ENCODE data around the gene SERPINA5.
"Not testable (repeated sequence)": the region's sequence is repeated elsewhere in the genome, so short reads cannot be mapped to it uniquely, and the experiment has no call there.

Gene SERPINA5

DNA sequence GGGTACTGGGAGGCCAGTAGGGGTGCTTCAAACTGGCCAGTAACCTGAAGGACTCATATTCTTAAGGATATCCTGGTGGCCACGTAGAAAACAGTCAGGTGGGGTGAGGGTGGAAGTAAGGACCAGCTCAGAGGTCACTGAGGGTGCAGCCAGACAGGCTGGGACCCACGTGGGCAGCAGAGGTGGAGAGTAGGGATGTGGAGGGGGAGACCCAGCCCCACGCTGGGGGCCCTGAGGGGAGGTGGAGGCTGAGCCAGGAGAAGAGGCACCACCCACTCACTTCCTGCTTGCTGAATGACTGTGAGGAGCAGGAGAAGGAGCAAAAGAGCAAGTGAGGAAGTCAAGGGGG lies 18.4 kb downstream of the SERPINA5 start:
- H3K4me1 ChIP-seq (ENCODE audit: control insufficient read depth in 1 of 2, insufficient read depth in 2 of 2, low read length in 2 of 2): peaks cover 37 to 43% of the 10 kb centered on the region in 2 donors
- no peaks in the 10 kb centered on the region for H3K27me3 ChIP-seq (ENCODE audit: control insufficient read depth in 1 of 2, insufficient read depth in 2 of 2, low read length in 2 of 2)
- no peaks in the 10 kb centered on the region for H3K9me3 ChIP-seq (ENCODE audit: control insufficient read depth in 1 of 2, low read length in 2 of 2)
- H3K27ac ChIP-seq (ENCODE audit: low read depth, low read length): peak overlapping the region; percentile 44
- H3K9ac ChIP-seq (ENCODE audit: low read depth in 1 of 2, low read length in 2 of 2): peak overlapping the region in 1 of 2 donors; percentile 52
- no peaks in the 10 kb centered on the region for H3K36me3 ChIP-seq (ENCODE audit: control insufficient read depth in 1 of 2, insufficient read depth in 2 of 2, low read length in 2 of 2)
- no peak overlapping the region for H3K4me3 ChIP-seq (ENCODE audit: low read depth in 1 of 2, low read length in 2 of 2)

DNA sequence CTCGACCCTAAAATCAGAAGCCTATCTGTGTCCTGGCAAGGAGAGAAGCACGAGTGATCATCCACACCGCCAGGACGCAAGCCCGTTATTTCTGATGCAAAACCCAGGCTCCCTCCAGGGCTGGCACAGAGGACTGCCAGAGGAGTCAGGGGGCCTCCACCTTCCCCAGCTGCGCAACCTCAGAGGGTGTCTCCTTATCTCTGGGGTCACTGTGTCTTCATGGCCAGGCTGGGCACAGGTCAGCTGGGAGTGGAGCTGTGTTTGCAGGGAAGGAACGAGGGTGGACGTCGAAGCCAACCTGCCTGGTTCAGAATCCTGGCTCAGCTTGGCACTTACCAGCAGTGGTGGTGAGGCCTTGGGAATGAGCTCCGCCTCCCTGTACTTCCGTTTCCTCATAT lies 18.9 kb downstream of the SERPINA5 start:
- Histone ChIP-seq H3K4me1 (ENCODE audit: control insufficient read depth in 1 of 2, insufficient read depth in 2 of 2, low read length in 2 of 2) (peaks cover 37 to 43% of the 10 kb centered on the region in 2 donors), H3K9me3 (ENCODE audit: control insufficient read depth in 1 of 2, low read length in 2 of 2) (no peaks in the 10 kb centered on the region), H3K36me3 (ENCODE audit: control insufficient read depth in 1 of 2, insufficient read depth in 2 of 2, low read length in 2 of 2) (no peaks in the 10 kb centered on the region), H3K4me3 (ENCODE audit: low read depth in 1 of 2, low read length in 2 of 2) (no peak overlapping the region), H3K9ac (ENCODE audit: low read depth in 1 of 2, low read length in 2 of 2) (no peak overlapping the region), H3K27me3 (ENCODE audit: control insufficient read depth in 1 of 2, insufficient read depth in 2 of 2, low read length in 2 of 2) (no peaks in the 10 kb centered on the region), H3K27ac (ENCODE audit: low read depth, low read length) (no peak overlapping the region)

DNA sequence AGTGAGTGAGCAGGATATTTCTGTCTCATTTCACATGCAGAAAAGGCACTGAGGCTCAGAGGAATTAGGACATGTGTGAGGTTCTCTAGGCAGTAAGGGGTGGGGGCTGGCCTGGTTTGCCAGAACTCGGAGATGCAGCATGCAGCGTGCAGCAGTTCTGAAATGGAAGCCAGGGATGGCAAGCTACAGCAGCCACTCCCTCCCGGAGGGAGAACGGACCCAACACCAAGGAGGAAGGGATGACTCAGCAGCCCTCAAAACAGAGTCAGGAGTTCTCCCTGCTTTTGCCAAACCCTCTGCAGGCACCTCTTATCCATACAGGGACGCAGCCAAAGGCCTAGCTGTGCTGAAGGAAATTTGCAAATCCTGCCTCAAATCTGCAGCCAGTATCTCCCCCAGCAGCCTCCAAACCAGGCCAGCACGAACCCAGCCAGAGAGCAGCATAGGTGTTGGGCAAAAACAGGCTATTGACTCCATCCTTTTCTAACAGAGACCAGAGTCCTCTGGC lies 20.7 kb downstream of the SERPINA5 start:
- H3K36me3 ChIP-seq (ENCODE audit: control insufficient read depth in 1 of 2, insufficient read depth in 2 of 2, low read length in 2 of 2): no peaks in the 10 kb centered on the region

DNA sequence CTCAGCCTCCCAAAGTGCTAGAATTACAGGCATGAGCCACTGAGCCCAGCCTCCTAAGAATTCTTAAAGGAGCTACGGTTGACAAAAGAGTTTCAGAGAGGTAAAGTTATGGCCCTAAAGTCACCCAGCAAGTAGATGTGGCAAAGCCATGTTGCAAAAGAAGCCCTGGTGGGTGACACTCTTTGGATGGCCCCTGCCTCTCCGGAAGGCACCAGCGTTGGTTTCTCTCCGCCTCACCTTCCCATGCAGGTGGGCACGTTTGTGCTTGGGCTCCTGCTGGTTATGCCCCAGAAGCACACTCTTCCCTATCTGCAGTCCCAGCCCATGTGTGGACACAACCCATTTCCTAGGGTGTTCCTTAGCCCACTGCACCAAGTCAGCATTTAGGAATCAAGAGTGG lies 21.5 kb downstream of the SERPINA5 start:
- Histone ChIP-seq H3K36me3 (ENCODE audit: control insufficient read depth in 1 of 2, insufficient read depth in 2 of 2, low read length in 2 of 2) (no peaks in the 10 kb centered on the region), H3K4me1 (ENCODE audit: control insufficient read depth in 1 of 2, insufficient read depth in 2 of 2, low read length in 2 of 2) (peaks cover 37 to 43% of the 10 kb centered on the region in 2 donors), H3K9ac (ENCODE audit: low read depth in 1 of 2, low read length in 2 of 2) (no peak overlapping the region), H3K27ac (ENCODE audit: low read depth, low read length) (no peak overlapping the region), H3K4me3 (ENCODE audit: low read depth in 1 of 2, low read length in 2 of 2) (no peak overlapping the region), H3K9me3 (ENCODE audit: control insufficient read depth in 1 of 2, low read length in 2 of 2) (no peaks in the 10 kb centered on the region), H3K27me3 (ENCODE audit: control insufficient read depth in 1 of 2, insufficient read depth in 2 of 2, low read length in 2 of 2) (no peaks in the 10 kb centered on the region)

More for the DNA sequence above, 20.7 kb downstream of the SERPINA5 start:
- H3K9ac ChIP-seq (ENCODE audit: low read depth in 1 of 2, low read length in 2 of 2): no peak overlapping the region
- peaks cover 37 to 43% of the 10 kb centered on the region in 2 donors for H3K4me1 ChIP-seq (ENCODE audit: control insufficient read depth in 1 of 2, insufficient read depth in 2 of 2, low read length in 2 of 2)
- no peak overlapping the region for H3K4me3 ChIP-seq (ENCODE audit: low read depth in 1 of 2, low read length in 2 of 2)
- no peak overlapping the region for H3K27ac ChIP-seq (ENCODE audit: low read depth, low read length)
- H3K9me3 ChIP-seq (ENCODE audit: control insufficient read depth in 1 of 2, low read length in 2 of 2): no peaks in the 10 kb centered on the region
- H3K27me3 ChIP-seq (ENCODE audit: control insufficient read depth in 1 of 2, insufficient read depth in 2 of 2, low read length in 2 of 2): no peaks in the 10 kb centered on the region

DNA sequence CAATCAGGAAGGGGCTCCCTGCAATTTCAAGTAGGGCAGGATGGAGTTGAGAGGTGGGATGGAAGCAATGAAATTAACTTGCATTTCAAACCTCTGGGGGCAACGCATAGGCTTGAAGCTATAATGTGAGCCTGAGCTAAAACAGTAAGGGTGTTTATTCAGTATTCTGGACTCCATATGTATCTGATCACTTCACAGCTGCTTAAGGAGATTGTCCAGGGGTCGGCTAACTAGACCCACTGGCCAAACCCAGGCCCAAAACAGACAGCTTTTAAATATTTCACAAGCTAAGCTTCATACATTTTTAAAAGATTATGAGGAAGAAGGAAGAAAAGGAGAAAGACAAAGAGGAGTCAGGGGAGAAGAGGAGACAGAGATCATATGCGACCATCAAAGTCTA lies 24.1 kb downstream of the SERPINA5 start:
- Histone ChIP-seq H3K4me3 (ENCODE audit: low read depth in 1 of 2, low read length in 2 of 2) (no peak overlapping the region), H3K4me1 (ENCODE audit: control insufficient read depth in 1 of 2, insufficient read depth in 2 of 2, low read length in 2 of 2) (peaks cover 15 to 17% of the 10 kb centered on the region in 2 donors), H3K9ac (ENCODE audit: low read depth in 1 of 2, low read length in 2 of 2) (no peak overlapping the region), H3K27ac (ENCODE audit: low read depth, low read length) (no peak overlapping the region), H3K27me3 (ENCODE audit: control insufficient read depth in 1 of 2, insufficient read depth in 2 of 2, low read length in 2 of 2) (no peaks in the 10 kb centered on the region), H3K36me3 (ENCODE audit: control insufficient read depth in 1 of 2, insufficient read depth in 2 of 2, low read length in 2 of 2) (no peaks in the 10 kb centered on the region), H3K9me3 (ENCODE audit: control insufficient read depth in 1 of 2, low read length in 2 of 2) (no peaks in the 10 kb centered on the region)

DNA sequence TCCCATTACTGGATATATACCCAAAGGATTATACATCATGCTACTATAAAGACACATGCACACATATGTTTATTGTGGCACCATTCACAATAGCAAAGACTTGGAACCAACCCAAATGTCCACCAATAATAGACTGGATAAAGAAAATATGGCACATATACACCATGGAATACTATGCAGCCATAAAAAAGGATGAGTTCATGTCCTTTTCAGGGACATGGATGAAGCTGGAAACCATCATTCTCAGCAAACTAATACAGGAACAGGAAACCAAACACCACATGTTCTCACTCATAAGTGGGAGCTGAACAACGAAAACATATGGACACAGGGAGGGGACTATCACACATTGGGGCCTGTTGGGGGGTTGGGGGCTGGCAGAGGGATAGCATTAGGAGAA lies 27.7 kb downstream of the SERPINA5 start:
- not testable (repeated sequence) for H3K27ac ChIP-seq (ENCODE audit: low read depth, low read length); H3K9ac ChIP-seq (ENCODE audit: low read depth in 1 of 2, low read length in 2 of 2); H3K27me3 ChIP-seq (ENCODE audit: control insufficient read depth in 1 of 2, insufficient read depth in 2 of 2, low read length in 2 of 2); H3K36me3 ChIP-seq (ENCODE audit: control insufficient read depth in 1 of 2, insufficient read depth in 2 of 2, low read length in 2 of 2); H3K9me3 ChIP-seq (ENCODE audit: control insufficient read depth in 1 of 2, low read length in 2 of 2); H3K4me1 ChIP-seq (ENCODE audit: control insufficient read depth in 1 of 2, insufficient read depth in 2 of 2, low read length in 2 of 2); H3K4me3 ChIP-seq (ENCODE audit: low read depth in 1 of 2, low read length in 2 of 2)

DNA sequence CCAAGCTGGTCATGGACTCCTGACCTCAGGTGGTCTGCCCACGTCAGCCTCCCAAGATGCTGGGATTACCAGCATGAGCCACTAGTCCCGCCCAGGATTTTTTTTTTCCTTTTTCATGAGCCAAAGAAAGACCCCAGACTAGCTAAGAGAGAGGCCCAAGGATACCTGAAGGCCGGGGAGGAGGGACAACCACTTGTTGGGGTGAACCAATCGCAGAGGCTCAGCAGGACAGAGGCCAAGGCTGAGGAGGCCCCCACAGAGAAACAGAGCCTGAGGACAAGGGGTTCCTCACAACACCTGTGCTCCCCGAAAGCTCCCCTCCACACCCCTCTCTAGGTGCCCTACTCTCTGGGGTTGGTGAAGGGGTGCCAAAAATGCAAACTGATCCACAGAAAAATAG lies 30.0 kb downstream of the SERPINA5 start:
- Histone ChIP-seq H3K4me3 (ENCODE audit: low read depth in 1 of 2, low read length in 2 of 2) (no peak overlapping the region), H3K27ac (ENCODE audit: low read depth, low read length) (no peak overlapping the region), H3K9ac (ENCODE audit: low read depth in 1 of 2, low read length in 2 of 2) (no peak overlapping the region), H3K4me1 (ENCODE audit: control insufficient read depth in 1 of 2, insufficient read depth in 2 of 2, low read length in 2 of 2) (no peaks in the 10 kb centered on the region), H3K9me3 (ENCODE audit: control insufficient read depth in 1 of 2, low read length in 2 of 2) (no peaks in the 10 kb centered on the region), H3K27me3 (ENCODE audit: control insufficient read depth in 1 of 2, insufficient read depth in 2 of 2, low read length in 2 of 2) (no peaks in the 10 kb centered on the region), H3K36me3 (ENCODE audit: control insufficient read depth in 1 of 2, insufficient read depth in 2 of 2, low read length in 2 of 2) (no peaks in the 10 kb centered on the region)

DNA sequence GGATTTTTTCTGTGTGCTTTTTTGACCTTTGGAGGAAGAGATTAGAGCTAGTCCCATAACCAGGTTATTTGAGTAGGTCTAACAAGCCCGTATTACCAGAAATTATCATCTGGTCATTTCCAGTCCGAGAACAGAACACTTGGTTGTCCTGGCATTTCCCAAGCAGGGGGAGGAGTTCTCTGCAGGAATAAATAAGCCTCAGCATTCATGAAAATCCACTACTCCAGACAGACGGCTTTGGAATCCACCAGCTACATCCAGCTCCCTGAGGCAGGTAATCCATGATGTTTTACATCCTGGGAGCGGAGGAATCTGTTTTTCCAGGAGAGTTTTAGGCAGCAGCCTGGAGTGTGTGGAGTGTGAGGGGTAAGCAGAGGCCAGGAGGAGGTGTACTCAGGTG lies 30.9 kb downstream of the SERPINA5 start, which contains the start of gene SERPINA3:
Gene SERPINA3, plus strand, starts transcription at position 218 of the 400 bp plus-strand sequence. CDS start 2,051 bp downstream, outside the sequence.
- Histone ChIP-seq H3K9ac (ENCODE audit: low read depth in 1 of 2, low read length in 2 of 2) (no peak within 1 kb of the TSS), H3K9me3 (ENCODE audit: control insufficient read depth in 1 of 2, low read length in 2 of 2) (peaks cover under 1 to 3% of the 10 kb centered on the region in 2 donors), H3K27me3 (ENCODE audit: control insufficient read depth in 1 of 2, insufficient read depth in 2 of 2, low read length in 2 of 2) (no peaks in the 10 kb centered on the region), H3K4me1 (ENCODE audit: control insufficient read depth in 1 of 2, insufficient read depth in 2 of 2, low read length in 2 of 2) (no peaks in the 10 kb centered on the region), H3K27ac (ENCODE audit: low read depth, low read length) (no peak within 1 kb of the TSS), H3K36me3 (ENCODE audit: control insufficient read depth in 1 of 2, insufficient read depth in 2 of 2, low read length in 2 of 2) (no peaks in the 10 kb centered on the region), H3K4me3 (ENCODE audit: low read depth in 1 of 2, low read length in 2 of 2) (no peak within 1 kb of the TSS)

DNA sequence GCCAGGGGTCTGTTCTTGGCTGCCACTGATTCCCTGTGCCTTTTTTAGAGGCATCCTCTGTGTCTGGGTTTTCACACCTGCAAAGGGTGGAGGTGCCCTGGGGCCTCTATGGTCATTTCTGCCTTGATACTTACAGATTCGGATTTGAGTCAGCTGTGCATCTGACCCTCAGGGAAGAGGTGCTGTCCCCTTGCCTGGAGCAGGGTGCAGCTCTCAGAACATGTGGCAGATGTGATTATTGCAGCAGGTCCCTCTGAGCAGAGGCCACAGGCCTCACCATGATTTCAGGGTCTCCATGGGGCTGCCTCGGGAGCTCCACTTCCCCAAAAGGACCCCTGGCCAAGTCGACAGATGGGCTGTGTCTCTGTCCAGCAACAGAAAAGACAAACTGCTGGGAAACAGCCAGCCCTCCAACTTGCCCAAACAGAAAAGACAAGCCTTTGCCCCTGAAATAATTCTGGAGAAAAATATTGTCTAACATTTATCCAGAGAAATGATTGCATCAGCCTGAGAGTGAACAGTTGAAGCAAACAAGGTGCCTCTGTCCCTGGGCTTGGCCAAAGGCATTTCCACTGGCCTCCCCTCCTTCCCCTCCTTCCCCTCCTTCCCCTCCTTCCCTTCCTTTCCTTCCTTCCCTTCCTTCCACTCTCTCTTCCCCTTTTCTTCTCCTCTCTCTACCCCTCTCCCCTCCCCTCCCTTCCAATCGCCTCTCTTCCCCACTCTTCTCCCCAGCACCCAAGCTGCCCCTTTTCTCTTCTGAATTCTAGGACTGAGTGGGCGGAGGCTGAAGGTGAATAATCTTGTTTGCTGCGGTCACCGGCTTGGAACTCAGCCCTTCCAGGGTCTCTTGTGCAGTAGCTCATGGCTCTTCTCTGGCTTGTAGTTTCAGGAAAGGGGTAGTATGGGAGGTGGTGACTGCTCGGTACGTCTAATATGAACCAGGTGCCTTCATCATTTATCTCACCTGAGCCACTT lies 31.6 kb downstream of the SERPINA5 start:
- no peaks in the 10 kb centered on the region for H3K4me1 ChIP-seq (ENCODE audit: control insufficient read depth in 1 of 2, insufficient read depth in 2 of 2, low read length in 2 of 2)
- no peak overlapping the region for H3K9ac ChIP-seq (ENCODE audit: low read depth in 1 of 2, low read length in 2 of 2)
- no peaks in the 10 kb centered on the region for H3K36me3 ChIP-seq (ENCODE audit: control insufficient read depth in 1 of 2, insufficient read depth in 2 of 2, low read length in 2 of 2)
- no peak overlapping the region for H3K27ac ChIP-seq (ENCODE audit: low read depth, low read length)
- H3K9me3 ChIP-seq (ENCODE audit: control insufficient read depth in 1 of 2, low read length in 2 of 2): peaks cover 7 to 9% of the 10 kb centered on the region in 2 donors
- H3K27me3 ChIP-seq (ENCODE audit: control insufficient read depth in 1 of 2, insufficient read depth in 2 of 2, low read length in 2 of 2): no peaks in the 10 kb centered on the region
- H3K4me3 ChIP-seq (ENCODE audit: low read depth in 1 of 2, low read length in 2 of 2): no peak overlapping the region
